Left hindlimb (tissue), 1 donor: ENCODE data around the gene BDH1.
A peak's percentile ranks its signal among the peaks of the same experiment; 100 is the strongest.
"Not testable (repeated sequence)": the region's sequence is repeated elsewhere in the genome, so short reads cannot be mapped to it uniquely, and the experiment has no call there.

Source experiments
- DNase-seq: peaks from one replicate; pipeline ENCODE4 v3.0.0-alpha.2; 2018

The BDH1 gene

GRCh38 chr3:197555281-197556261 lies at the start of gene BDH1:
Gene BDH1 (minus strand): TSS chr3:197555968. CDS start chr3:197546443, 9,525 bp downstream.
- DNase-seq, result no peak

- no peak for DNase-seq
Observed at GRCh38 chr3:197603317-197603933, 47.7 kb upstream of the BDH1 start.

- DNase-seq, result not testable (repeated sequence)
Observed at GRCh38 chr3:197602351-197602750, 46.6 kb upstream of the BDH1 start.

- DNase-seq, result not testable (repeated sequence)
Observed at GRCh38 chr3:197601566-197601840, 45.7 kb upstream of the BDH1 start.

GRCh38 chr3:197600796-197601565 lies 45.2 kb upstream of the BDH1 start:
- DNase-seq, result no peak

GRCh38 chr3:197599089-197599765 lies 43.5 kb upstream of the BDH1 start:
- peak; percentile 80 for DNase-seq

GRCh38 chr3:197598404-197598980 lies 42.7 kb upstream of the BDH1 start:
- DNase-seq, result no peak

- no peak for DNase-seq
Observed at GRCh38 chr3:197597335-197597734, 41.6 kb upstream of the BDH1 start.

- DNase-seq, result no peak
Observed at GRCh38 chr3:197595470-197596185, 39.9 kb upstream of the BDH1 start.

- DNase-seq, result no peak
Observed at GRCh38 chr3:197593046-197593380, 37.2 kb upstream of the BDH1 start.

GRCh38 chr3:197592361-197593045 lies 36.7 kb upstream of the BDH1 start:
- DNase-seq, result no peak

GRCh38 chr3:197591816-197592215 lies 36.0 kb upstream of the BDH1 start:
- DNase-seq, result no peak

- no peak for DNase-seq
Observed at GRCh38 chr3:197590313-197590962, 34.7 kb upstream of the BDH1 start.

GRCh38 chr3:197589545-197589944 lies 33.8 kb upstream of the BDH1 start:
- no peak for DNase-seq

GRCh38 chr3:197586768-197587167 lies 31.0 kb upstream of the BDH1 start:
- DNase-seq, result not testable (repeated sequence)

- no peak for DNase-seq
Observed at GRCh38 chr3:197586181-197586580, 30.4 kb upstream of the BDH1 start.

GRCh38 chr3:197584733-197585132 lies 29.0 kb upstream of the BDH1 start:
- no peak for DNase-seq

GRCh38 chr3:197583371-197583770 lies 27.6 kb upstream of the BDH1 start:
- DNase-seq, result no peak

GRCh38 chr3:197580253-197580691 lies 24.5 kb upstream of the BDH1 start:
- no peak for DNase-seq

GRCh38 chr3:197578376-197578775 lies 22.6 kb upstream of the BDH1 start:
- no peak for DNase-seq
